Fibroblast of lung (primary cell): ENCODE data around the gene CD300H.

Source experiments
- CTCF ChIP-seq, 2 donors: IDR thresholded peaks in 1 of 2; conservative IDR thresholded peaks in 1 of 2; 1 replicate in 1 of 2; 2 replicates in 1 of 2; pipeline ENCODE4 v1.5.1; 2011 to 2012; ENCODE audit warnings: low read length in 2 of 2, control low read depth in 1 of 2, inconsistent platforms in 1 of 2, low read depth in 1 of 2, mild to moderate bottlenecking in 1 of 2
- EZH2 ChIP-seq: IDR thresholded peaks from 2 replicates; pipeline ENCODE4 v1.5.1; 2012; ENCODE audit warnings: low read length, control low read depth, mild to moderate bottlenecking; ENCODE audit errors: missing control alignments

- TF ChIP-seq CTCF (conservative IDR thresholded peaks at IDR 0.05 in 1 of 2, IDR thresholded peaks at IDR 0.05 in 1 of 2; ENCODE audit: low read depth in 1 of 2, low read length in 2 of 2) (no peak), EZH2 (no peak)
Measured at GRCh38 chr17:74530831-74531150, 36.5 kb downstream of the CD300H start.
